BLaER1 treated with 17β-estradiol and CSF1 and Interleukin-3, amounts not matched to agents 10 nM and 100 nM (cell line): Measurements from ENCODE around the gene EFCAB9.
A peak's percentile ranks its signal among the peaks of the same experiment; 100 is the strongest.
"Not testable (repeated sequence)": the region's sequence is repeated elsewhere in the genome, so short reads cannot be mapped to it uniquely, and the experiment has no call there.

Experiments used
- H3K27ac ChIP-seq, 11 experiments: shearing (Covaris generic); formaldehyde crosslinking; 2 replicates each; pipeline ENCODE4 v1.8.1; 2022
- H3K27me3 ChIP-seq, 11 experiments: shearing (Covaris generic); formaldehyde crosslinking; 2 replicates each; pipeline ENCODE4 v1.8.1; 2022
- H3K36me3 ChIP-seq, 11 experiments: shearing (Covaris generic); formaldehyde crosslinking; 2 replicates each; pipeline ENCODE4 v1.8.1; 2022
- H3K4me1 ChIP-seq, 10 experiments: shearing (Covaris generic); formaldehyde crosslinking; 2 replicates each; pipeline ENCODE4 v1.8.1; 2022
- H3K4me2 ChIP-seq, 11 experiments: shearing (Covaris generic); formaldehyde crosslinking; 2 replicates each; pipeline ENCODE4 v1.8.1; 2022
- H3K4me3 ChIP-seq, 10 experiments: shearing (Covaris generic); formaldehyde crosslinking; 2 replicates each; pipeline ENCODE4 v1.8.1; 2022
- H3K9ac ChIP-seq, 11 experiments: shearing (Covaris generic); formaldehyde crosslinking; 2 replicates each; pipeline ENCODE4 v1.8.1; 2022
- H3K9me3 ChIP-seq, 11 experiments: shearing (Covaris generic); formaldehyde crosslinking; replicated peaks in 1 of 11; 2 replicates each; pipeline ENCODE4 v1.8.1; 2022
- H4K20me1 ChIP-seq, 11 experiments: shearing (Covaris generic); formaldehyde crosslinking; 2 replicates each; pipeline ENCODE4 v1.8.1; 2022
- Cebpa-rat ChIP-seq, 11 experiments: shearing (Covaris generic); IDR thresholded peaks; 2 replicates each; pipeline ENCODE4 v1.8.1; 2022

Gene EFCAB9

GRCh38 chr5:172200476-172200875 is 6.5 kb downstream of the EFCAB9 start:
- no peak for TF ChIP-seq Cebpa-rat (IDR thresholded peaks at IDR 0.05)
- H3K4me2 ChIP-seq = no peak overlapping the region
- H3K9ac ChIP-seq = no peak overlapping the region
- H3K36me3 ChIP-seq = peaks cover 0 to 2% (median 0%) of the 10 kb centered on the region in 11 experiments; a peak in 3 of 22 replicates
- no peaks in the 10 kb centered on the region for H3K27me3 ChIP-seq
- H3K9me3 ChIP-seq = peaks cover 0 to 11% (median 5%) of the 10 kb centered on the region in 11 experiments; a peak in 9 of 22 replicates
- H3K4me1 ChIP-seq = peaks cover 8 to 32% (median 14%) of the 10 kb centered on the region in 10 experiments; a peak in 18 of 20 replicates
- H3K4me3 ChIP-seq = no peak overlapping the region
- no peaks in the 10 kb centered on the region for H4K20me1 ChIP-seq
- H3K27ac ChIP-seq = no peak overlapping the region

GRCh38 chr5:172205984-172206383 is 12.0 kb downstream of the EFCAB9 start:
- H3K36me3 ChIP-seq = peaks cover 9 to 49% (median 30%) of the 10 kb centered on the region in 11 experiments
- not testable (repeated sequence) for H3K27me3 ChIP-seq, H3K9ac ChIP-seq, H3K9me3 ChIP-seq, H3K27ac ChIP-seq, H3K4me3 ChIP-seq
- peaks cover 21 to 49% (median 28%) of the 10 kb centered on the region in 10 experiments; a peak in 19 of 20 replicates for H3K4me1 ChIP-seq
- TF ChIP-seq Cebpa-rat (IDR thresholded peaks at IDR 0.05) = peak in 3 of 11 experiments; percentile 34 to 58 (median 38); a peak in 2 of 22 replicates
- H3K4me2 ChIP-seq = 0 out of 22 replicates have a peak overlapping the region, but pooled peaks of 2 of the 11 experiments have one; percentile 7 to 20
- H4K20me1 ChIP-seq = peaks cover 0 to 41% (median 5%) of the 10 kb centered on the region in 11 experiments; a peak in 10 of 22 replicates

GRCh38 chr5:172207511-172207910 is 13.5 kb downstream of the EFCAB9 start:
- Histone ChIP-seq H3K4me3 (no peak overlapping the region), H3K36me3 (peaks cover 24 to 64% (median 44%) of the 10 kb centered on the region in 11 experiments), H3K27me3 (no peaks in the 10 kb centered on the region), H3K9ac (peak overlapping the region in 1 of 11 experiments; percentile 32; a peak in 1 of 22 replicates), H3K4me1 (peaks cover 21 to 49% (median 28%) of the 10 kb centered on the region in 10 experiments; a peak in 19 of 20 replicates), H3K9me3 (no peaks in the 10 kb centered on the region), H4K20me1 (peaks cover 0 to 41% (median 5%) of the 10 kb centered on the region in 11 experiments; a peak in 10 of 22 replicates), H3K4me2 (peak overlapping the region in 9 of 11 experiments; percentile 8 to 65 (median 41); a peak in 16 of 22 replicates), H3K27ac (no peak overlapping the region)
- no peak for TF ChIP-seq Cebpa-rat (IDR thresholded peaks at IDR 0.05)

GRCh38 chr5:172209714-172210113 is 15.7 kb downstream of the EFCAB9 start:
- Histone ChIP-seq H3K27me3 (no peaks in the 10 kb centered on the region), H3K36me3 (peaks cover 46 to 86% (median 66%) of the 10 kb centered on the region in 11 experiments), H3K4me3 (no peak overlapping the region), H3K27ac (no peak overlapping the region), H4K20me1 (peaks cover 0 to 53% (median 9%) of the 10 kb centered on the region in 11 experiments; a peak in 12 of 22 replicates), H3K4me1 (peaks cover 12 to 35% (median 17%) of the 10 kb centered on the region in 10 experiments; a peak in 16 of 20 replicates), H3K9me3 (0 out of 22 replicates have a peak, but pooled peaks cover 0 to under 1% (median 0%) of the 10 kb centered on the region in 11 experiments), H3K4me2 (no peak overlapping the region), H3K9ac (no peak overlapping the region)
- TF ChIP-seq Cebpa-rat (IDR thresholded peaks at IDR 0.05) = no peak

GRCh38 chr5:172211676-172212075 is 17.7 kb downstream of the EFCAB9 start:
- Histone ChIP-seq H3K9ac (no peak overlapping the region), H3K4me3 (no peak overlapping the region), H3K9me3 (0 out of 22 replicates have a peak, but pooled peaks cover 0 to 6% (median 0%) of the 10 kb centered on the region in 11 experiments), H3K4me1 (peaks cover 12 to 34% (median 15%) of the 10 kb centered on the region in 10 experiments; a peak in 16 of 20 replicates), H3K27me3 (no peaks in the 10 kb centered on the region), H3K27ac (no peak overlapping the region), H4K20me1 (peaks cover 0 to 68% (median 21%) of the 10 kb centered on the region in 11 experiments; a peak in 12 of 22 replicates), H3K4me2 (no peak overlapping the region), H3K36me3 (peaks cover 60 to 98% (median 83%) of the 10 kb centered on the region in 11 experiments)
- TF ChIP-seq Cebpa-rat (IDR thresholded peaks at IDR 0.05) = no peak

GRCh38 chr5:172213126-172213525 is 19.2 kb downstream of the EFCAB9 start:
- H3K4me2 ChIP-seq = no peak overlapping the region
- peaks cover 1 to 24% (median 4%) of the 10 kb centered on the region in 10 experiments; a peak in 15 of 20 replicates for H3K4me1 ChIP-seq
- peaks cover 0 to 6% (median 0%) of the 10 kb centered on the region in 11 experiments; a peak in 1 of 22 replicates for H3K9me3 ChIP-seq
- peaks cover 72 to 100% (median 93%) of the 10 kb centered on the region in 11 experiments for H3K36me3 ChIP-seq
- H3K9ac ChIP-seq = no peak overlapping the region
- no peak overlapping the region for H3K4me3 ChIP-seq
- H3K27ac ChIP-seq = no peak overlapping the region
- peaks cover 0 to 58% (median 17%) of the 10 kb centered on the region in 11 experiments; a peak in 12 of 22 replicates for H4K20me1 ChIP-seq
- no peaks in the 10 kb centered on the region for H3K27me3 ChIP-seq
- no peak for TF ChIP-seq Cebpa-rat (IDR thresholded peaks at IDR 0.05)

GRCh38 chr5:172216345-172216744 is 22.4 kb downstream of the EFCAB9 start:
- no peak overlapping the region; a peak in 1 of 22 replicates for H3K27ac ChIP-seq
- H3K36me3 ChIP-seq = peaks cover 90 to 100% (median 98%) of the 10 kb centered on the region in 11 experiments

GRCh38 chr5:172219296-172219695 is 25.3 kb downstream of the EFCAB9 start:
- no peak for TF ChIP-seq Cebpa-rat (IDR thresholded peaks at IDR 0.05)
- no peak overlapping the region for H3K27ac ChIP-seq
- H3K27me3 ChIP-seq = no peaks in the 10 kb centered on the region
- peaks cover 6 to 20% (median 7%) of the 10 kb centered on the region in 10 experiments; a peak in 19 of 20 replicates for H3K4me1 ChIP-seq
- no peak overlapping the region for H3K4me3 ChIP-seq
- H3K4me2 ChIP-seq = no peak overlapping the region
- H3K9ac ChIP-seq = no peak overlapping the region
- H3K36me3 ChIP-seq = peaks cover 75 to 100% (median 96%) of the 10 kb centered on the region in 11 experiments
- peaks cover 0 to 38% (median 6%) of the 10 kb centered on the region in 11 experiments; a peak in 9 of 22 replicates for H4K20me1 ChIP-seq
- peaks cover 17 to 45% (median 31%) of the 10 kb centered on the region in 11 experiments for H3K9me3 ChIP-seq

More at GRCh38 chr5:172216345-172216744, 22.4 kb downstream of the EFCAB9 start:
- H3K4me1 ChIP-seq = peaks cover 0 to 13% (median 0%) of the 10 kb centered on the region in 10 experiments; a peak in 1 of 20 replicates
- H3K4me2 ChIP-seq = no peak overlapping the region
- H3K9ac ChIP-seq = no peak overlapping the region
- no peak overlapping the region for H3K4me3 ChIP-seq
- peaks cover 0 to 46% (median 17%) of the 10 kb centered on the region in 11 experiments; a peak in 11 of 22 replicates for H4K20me1 ChIP-seq
- peaks cover 17 to 35% (median 30%) of the 10 kb centered on the region in 11 experiments for H3K9me3 ChIP-seq
- TF ChIP-seq Cebpa-rat (IDR thresholded peaks at IDR 0.05) = no peak
- no peaks in the 10 kb centered on the region for H3K27me3 ChIP-seq
